Measurements from ENCODE around the gene SNIP1.
"Not testable (repeated sequence)": the region's sequence is repeated elsewhere in the genome, so short reads cannot be mapped to it uniquely, and the experiment has no call there.

The SNIP1 gene

DNA sequence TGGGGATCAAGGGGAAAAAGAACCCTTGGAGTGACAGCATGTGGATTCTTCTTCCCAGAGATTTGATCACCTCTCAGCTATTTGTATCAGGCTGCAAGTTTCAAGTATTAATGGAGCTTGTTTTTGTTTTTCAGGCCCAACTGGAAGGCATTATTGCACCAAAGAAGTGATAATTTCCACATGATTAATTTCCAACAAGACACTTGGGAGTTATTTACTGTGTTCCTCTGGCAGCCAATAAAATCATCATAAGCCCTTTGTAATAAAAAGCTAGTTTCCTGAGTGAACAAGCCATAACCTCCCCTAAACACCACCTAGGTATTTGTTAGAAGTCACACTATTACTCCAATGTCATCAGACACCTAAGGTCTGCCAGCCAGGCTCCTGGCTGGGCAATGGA, 10.8 kb upstream of the SNIP1 start:
- H3K9ac ChIP-seq (ENCODE audit: low read depth, low read length) = no peak overlapping the region
- H3K9me3 ChIP-seq (ENCODE audit: control insufficient read depth, insufficient read depth, low read length) = no peaks in the 10 kb centered on the region
- H3K4me1 ChIP-seq (ENCODE audit: insufficient read depth, low read length) = no peaks in the 10 kb centered on the region
- H3K36me3 ChIP-seq (ENCODE audit: insufficient read depth, low read length) = peaks cover 46% of the 10 kb centered on the region

DNA sequence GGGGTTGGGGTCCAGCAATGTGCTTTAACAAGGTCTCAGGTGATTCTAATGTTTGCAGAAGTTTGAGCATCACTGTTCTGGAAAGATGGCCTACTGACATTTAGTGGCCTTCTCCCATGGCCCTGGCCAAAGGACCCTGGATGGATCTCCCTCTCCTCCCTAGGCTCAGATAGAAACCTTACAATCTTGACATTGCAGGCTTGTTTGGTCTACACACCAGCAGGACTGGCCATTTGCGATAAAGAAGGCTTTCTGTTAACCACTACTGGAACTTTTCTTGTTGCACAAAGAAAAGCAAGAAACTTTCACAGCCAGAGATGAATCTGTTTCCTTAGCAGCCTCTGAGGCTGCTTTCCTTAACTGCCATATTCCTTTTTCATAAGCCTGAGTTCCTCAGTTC, 8.9 kb upstream of the SNIP1 start:
- Histone ChIP-seq H3K9ac (ENCODE audit: low read depth, low read length) (no peak overlapping the region), H3K9me3 (ENCODE audit: control insufficient read depth, insufficient read depth, low read length) (no peaks in the 10 kb centered on the region)

DNA sequence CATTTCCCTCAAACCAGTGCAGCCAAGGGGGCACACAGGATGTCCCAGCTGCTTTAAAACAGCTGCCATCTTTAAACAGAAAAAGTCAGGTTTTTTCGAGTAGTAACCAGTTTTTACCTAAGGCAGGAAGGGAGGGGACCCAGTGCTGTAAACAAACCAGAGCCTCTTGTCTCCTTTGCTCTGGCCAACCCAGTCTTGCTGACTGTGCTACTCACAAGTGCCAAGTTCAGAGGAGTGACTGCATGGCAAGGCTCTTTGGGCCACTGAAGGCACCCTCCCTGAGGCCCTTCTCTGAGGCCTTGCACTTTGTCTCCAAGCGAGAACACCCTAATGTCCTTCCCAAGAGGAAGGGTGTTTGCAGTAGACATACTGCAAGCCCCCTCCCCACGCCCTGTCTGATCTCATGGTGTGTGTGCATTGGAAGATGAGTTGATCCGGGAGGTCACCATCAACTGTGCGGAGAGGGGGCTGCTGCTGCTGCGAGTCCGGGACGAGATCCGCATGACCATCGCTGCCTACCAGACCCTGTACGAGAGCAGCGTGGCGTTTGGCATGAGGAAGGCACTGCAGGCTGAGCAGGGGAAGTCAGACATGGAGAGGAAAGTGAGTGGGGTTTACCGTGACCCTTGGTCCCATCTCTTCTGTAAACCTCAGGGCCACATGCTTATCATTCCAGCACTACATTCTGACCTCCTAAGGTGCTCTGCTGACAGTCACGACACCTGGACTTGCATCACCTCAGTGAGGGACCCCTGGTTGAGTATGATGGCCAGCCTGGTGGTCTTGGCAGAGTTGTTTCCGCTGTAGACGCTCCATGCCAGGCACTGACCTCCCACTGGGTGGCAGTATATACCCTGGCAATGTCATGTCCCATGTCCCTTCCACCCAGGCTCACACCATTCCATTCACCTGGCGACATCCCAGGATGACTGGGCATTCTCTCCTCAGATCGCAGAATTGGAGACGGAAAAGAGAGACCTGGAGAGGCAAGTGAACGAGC, 7.3 kb upstream of the SNIP1 start:
- peaks cover 15% of the 10 kb centered on the region; the same call in 1 of the 2 replicates for H3K36me3 ChIP-seq (ENCODE audit: insufficient read depth, low read length)
- peaks cover 6% of the 10 kb centered on the region; the same call in 1 of the 2 replicates for H3K4me1 ChIP-seq (ENCODE audit: insufficient read depth, low read length)
- H3K9ac ChIP-seq (ENCODE audit: low read depth, low read length) = no peak overlapping the region
- no peaks in the 10 kb centered on the region for H3K9me3 ChIP-seq (ENCODE audit: control insufficient read depth, insufficient read depth, low read length)

More for the DNA sequence above, 8.9 kb upstream of the SNIP1 start:
- H3K4me1 ChIP-seq (ENCODE audit: insufficient read depth, low read length) = no peaks in the 10 kb centered on the region
- peaks cover 29% of the 10 kb centered on the region for H3K36me3 ChIP-seq (ENCODE audit: insufficient read depth, low read length)

DNA sequence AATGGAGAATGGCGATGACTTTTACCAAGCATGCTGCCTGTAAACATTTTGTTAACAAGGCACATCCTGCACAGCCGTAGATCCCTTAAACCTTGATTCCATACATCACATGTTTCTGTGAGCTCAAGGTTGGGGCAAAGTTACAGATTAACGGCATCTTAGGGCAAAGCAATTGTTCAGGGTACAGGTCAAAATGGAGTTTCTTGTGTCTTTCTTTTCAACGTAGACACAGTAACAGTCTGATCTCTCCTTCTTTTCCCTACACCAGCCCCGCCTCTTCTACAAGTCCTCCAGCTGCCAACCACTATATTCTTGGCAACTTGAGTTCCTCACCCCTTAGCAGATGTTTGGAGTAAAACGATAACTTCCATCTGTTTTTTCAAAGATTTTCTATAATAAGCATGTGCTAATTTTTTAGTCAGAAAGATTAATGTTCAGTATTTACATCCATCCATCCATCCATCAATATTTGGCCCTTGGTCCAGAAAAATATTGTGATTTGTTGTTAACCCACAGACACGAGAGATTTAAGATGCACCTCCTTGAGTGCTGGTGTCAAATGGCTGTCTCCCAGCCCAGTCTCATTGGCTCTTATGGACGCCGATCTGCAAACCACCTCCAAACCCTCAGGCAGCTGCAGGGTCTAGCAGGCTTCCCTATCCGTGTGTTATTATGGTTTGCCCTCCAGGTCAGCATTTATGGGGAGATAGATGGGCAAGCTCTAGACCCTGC, 6.5 kb upstream of the SNIP1 start:
- no peaks in the 10 kb centered on the region for H3K9me3 ChIP-seq (ENCODE audit: control insufficient read depth, insufficient read depth, low read length)
- peaks cover 7% of the 10 kb centered on the region; the same call in 1 of the 2 replicates for H3K36me3 ChIP-seq (ENCODE audit: insufficient read depth, low read length)
- H3K4me1 ChIP-seq (ENCODE audit: insufficient read depth, low read length) = peaks cover 8% of the 10 kb centered on the region; the same call in 1 of the 2 replicates
- H3K9ac ChIP-seq (ENCODE audit: low read depth, low read length) = no peak overlapping the region

DNA sequence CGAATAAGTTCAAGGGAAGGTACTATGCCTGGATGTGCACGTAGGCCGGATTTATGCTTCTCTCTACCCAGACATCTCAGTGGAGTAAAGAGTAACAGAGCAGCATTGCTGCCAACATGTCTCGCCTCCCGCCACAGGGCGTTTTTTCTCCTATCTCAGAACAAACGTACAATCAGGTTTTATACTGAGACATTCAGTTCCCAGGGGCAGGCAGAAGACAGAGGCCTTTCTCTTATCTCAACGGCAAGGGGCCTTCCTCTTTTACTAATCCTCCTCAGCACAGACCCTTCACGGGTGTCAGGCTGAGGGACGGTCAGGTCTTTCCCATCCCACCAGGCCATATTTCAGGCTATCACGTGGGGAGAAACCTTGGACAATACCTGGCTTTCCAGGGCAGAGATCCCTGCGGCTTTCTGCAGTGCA, 5.9 kb upstream of the SNIP1 start:
- H3K4me1 ChIP-seq (ENCODE audit: insufficient read depth, low read length); H3K9ac ChIP-seq (ENCODE audit: low read depth, low read length); H3K36me3 ChIP-seq (ENCODE audit: insufficient read depth, low read length); H3K9me3 ChIP-seq (ENCODE audit: control insufficient read depth, insufficient read depth, low read length): not testable (repeated sequence)

DNA sequence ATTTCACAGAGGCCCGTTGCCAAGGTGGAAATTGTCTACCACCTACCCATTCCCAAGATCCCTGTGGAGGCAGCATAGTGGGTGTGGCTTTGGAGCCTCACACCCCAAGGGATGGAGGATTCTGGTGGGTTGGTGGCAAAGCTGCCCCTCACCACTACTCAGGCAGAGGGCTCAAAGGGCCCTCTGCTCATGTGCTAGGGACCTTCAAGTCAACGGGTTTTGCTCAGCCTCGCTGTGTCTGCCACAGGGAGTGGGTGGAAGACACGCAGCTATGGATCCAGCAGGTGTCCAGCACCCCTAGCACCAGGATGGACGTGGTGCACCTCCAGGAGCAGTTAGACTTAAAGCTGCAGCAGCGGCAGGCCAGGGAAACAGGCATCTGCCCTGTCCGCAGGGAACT, 5.0 kb upstream of the SNIP1 start:
- no peak overlapping the region for H3K9ac ChIP-seq (ENCODE audit: low read depth, low read length)
- H3K4me1 ChIP-seq (ENCODE audit: insufficient read depth, low read length) = peaks cover 8% of the 10 kb centered on the region; the same call in 1 of the 2 replicates
- peaks cover 3% of the 10 kb centered on the region; the same call in 1 of the 2 replicates for H3K9me3 ChIP-seq (ENCODE audit: control insufficient read depth, insufficient read depth, low read length)
- H3K36me3 ChIP-seq (ENCODE audit: insufficient read depth, low read length) = no peaks in the 10 kb centered on the region

DNA sequence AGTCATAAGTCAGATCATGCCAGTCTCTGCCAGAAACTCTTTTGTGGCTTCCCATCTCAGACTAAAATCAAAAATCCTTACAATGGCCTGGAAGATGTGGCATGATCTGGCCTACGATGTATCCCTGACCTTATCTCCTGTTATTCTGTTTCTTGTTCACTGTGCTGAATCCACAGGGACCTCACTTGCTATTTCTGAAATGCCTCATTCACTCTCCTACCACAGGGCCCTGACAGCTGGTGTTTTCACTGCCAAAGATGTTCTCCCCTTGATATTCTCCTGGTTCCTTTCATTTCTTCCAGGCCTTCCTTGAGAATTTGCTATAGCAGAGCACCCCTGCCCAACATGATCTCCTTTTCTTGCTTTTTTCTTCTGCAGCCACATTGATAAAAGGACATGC, 4.3 kb upstream of the SNIP1 start:
- peaks cover 8% of the 10 kb centered on the region; the same call in 1 of the 2 replicates for H3K4me1 ChIP-seq (ENCODE audit: insufficient read depth, low read length)
- no peak overlapping the region for H3K9ac ChIP-seq (ENCODE audit: low read depth, low read length)
- H3K9me3 ChIP-seq (ENCODE audit: control insufficient read depth, insufficient read depth, low read length) = peaks cover 3% of the 10 kb centered on the region; the same call in 1 of the 2 replicates
- H3K36me3 ChIP-seq (ENCODE audit: insufficient read depth, low read length) = no peaks in the 10 kb centered on the region

DNA sequence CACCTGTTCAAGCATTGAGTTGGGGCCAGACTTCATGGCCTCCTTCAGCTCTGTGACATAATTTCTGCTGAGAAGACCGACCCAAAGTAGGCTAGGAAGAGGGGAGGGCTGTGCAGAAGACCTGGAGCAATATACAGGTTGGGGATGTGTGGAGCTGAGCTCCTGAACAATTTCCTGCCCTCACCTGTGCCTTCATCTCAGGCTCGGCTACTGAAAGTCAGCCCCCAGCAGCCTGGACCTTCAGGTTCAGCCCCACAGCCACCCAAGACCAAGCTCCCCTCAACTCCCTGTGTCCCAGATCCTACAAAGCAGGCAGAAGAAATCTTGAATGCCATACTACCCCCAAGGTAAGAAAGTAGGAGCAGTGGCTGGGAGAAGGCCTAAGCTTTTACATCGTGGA, 3.3 kb upstream of the SNIP1 start:
- Histone ChIP-seq H3K9me3 (ENCODE audit: control insufficient read depth, insufficient read depth, low read length) (peaks cover 3% of the 10 kb centered on the region; the same call in 1 of the 2 replicates), H3K36me3 (ENCODE audit: insufficient read depth, low read length) (no peaks in the 10 kb centered on the region), H3K9ac (ENCODE audit: low read depth, low read length) (peak overlapping the region; percentile 38; the same call in 1 of the 2 replicates), H3K4me1 (ENCODE audit: insufficient read depth, low read length) (peaks cover 14% of the 10 kb centered on the region)

DNA sequence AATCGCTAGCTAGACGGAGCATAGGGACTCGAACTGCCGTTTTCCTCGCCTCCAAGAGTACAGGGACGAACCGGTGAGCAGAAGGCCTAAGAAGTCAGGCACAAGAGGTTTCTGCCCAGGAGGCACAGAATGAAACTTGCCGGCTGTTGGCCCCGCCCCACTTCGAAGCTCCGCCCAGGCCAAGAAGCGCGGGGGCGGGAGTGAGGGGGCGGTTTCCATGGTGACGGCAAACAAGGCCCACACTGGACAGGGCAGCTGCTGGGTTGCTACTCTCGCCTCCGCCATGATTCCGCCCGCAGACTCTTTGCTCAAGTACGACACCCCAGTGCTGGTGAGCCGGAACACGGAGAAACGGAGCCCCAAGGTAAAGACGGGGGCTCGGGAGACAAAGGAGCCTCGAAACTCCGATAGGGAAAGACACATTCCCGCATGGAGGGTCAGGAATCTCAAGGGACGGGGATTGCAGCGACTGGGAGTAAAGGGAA, 2.7 kb upstream of the SNIP1 start, which contains the start of gene DNALI1:
DNALI1 (plus strand) TSS at position 229 of the 485 bp plus-strand sequence; CDS start at position 284, 55 bp downstream.
- Histone ChIP-seq H3K9ac (ENCODE audit: low read depth, low read length) (peak within 1 kb of the TSS; percentile 40; the same call in 1 of the 2 replicates), H3K4me1 (ENCODE audit: insufficient read depth, low read length) (peaks cover 14% of the 10 kb centered on the region)

DNA sequence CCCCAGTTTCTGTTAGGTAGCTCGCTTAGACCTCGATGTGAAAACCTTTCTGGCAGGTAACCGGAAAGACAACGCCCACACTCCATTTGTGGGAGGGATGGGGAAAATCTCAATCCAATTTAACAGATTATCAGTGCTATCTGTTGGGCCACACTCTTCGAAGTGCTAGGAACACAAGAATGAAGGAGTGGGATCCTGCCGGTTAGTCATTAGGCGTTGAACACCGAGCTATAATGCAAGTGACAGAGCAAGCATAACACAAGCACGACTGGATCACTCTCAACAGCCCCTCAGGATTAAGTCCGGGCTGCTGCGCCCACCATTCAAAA, 531 bp downstream of the SNIP1 start:
- Histone ChIP-seq H3K4me1 (ENCODE audit: insufficient read depth, low read length) (peaks cover 14% of the 10 kb centered on the region), H3K9ac (ENCODE audit: low read depth, low read length) (peak overlapping the region; percentile 95), H3K9me3 (ENCODE audit: control insufficient read depth, insufficient read depth, low read length) (peaks cover 3% of the 10 kb centered on the region; the same call in 1 of the 2 replicates), H3K36me3 (ENCODE audit: insufficient read depth, low read length) (peaks cover 2% of the 10 kb centered on the region; the same call in 1 of the 2 replicates)

More for the DNA sequence above, 2.7 kb upstream of the SNIP1 start, which contains the start of gene DNALI1:
- no peaks in the 10 kb centered on the region for H3K36me3 ChIP-seq (ENCODE audit: insufficient read depth, low read length)
- peaks cover 3% of the 10 kb centered on the region; the same call in 1 of the 2 replicates for H3K9me3 ChIP-seq (ENCODE audit: control insufficient read depth, insufficient read depth, low read length)

DNA sequence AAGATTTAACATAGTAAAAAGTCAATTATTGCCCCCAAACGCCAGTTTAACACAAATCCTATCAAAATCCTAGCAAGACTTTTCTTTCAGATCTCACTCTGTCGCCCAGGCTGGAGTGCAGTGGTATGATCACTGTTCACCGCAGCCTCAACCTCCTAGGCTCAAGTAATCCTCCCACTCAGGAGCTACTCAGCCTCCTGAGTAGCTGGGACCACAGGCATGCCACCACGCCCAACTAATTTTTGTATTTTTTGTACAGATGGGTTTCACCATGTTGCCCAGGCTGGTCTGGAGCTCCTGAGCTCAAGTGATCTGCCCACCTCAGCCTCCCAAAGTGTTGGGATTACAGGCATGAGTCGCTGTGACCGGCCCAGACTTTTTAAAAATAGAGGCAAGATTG, 4.8 kb downstream of the SNIP1 start:
- H3K36me3 ChIP-seq (ENCODE audit: insufficient read depth, low read length) = peaks cover 7% of the 10 kb centered on the region; the same call in 1 of the 2 replicates
- peaks cover 6% of the 10 kb centered on the region for H3K4me1 ChIP-seq (ENCODE audit: insufficient read depth, low read length)
- H3K9ac ChIP-seq (ENCODE audit: low read depth, low read length) = no peak overlapping the region
- H3K9me3 ChIP-seq (ENCODE audit: control insufficient read depth, insufficient read depth, low read length) = no peaks in the 10 kb centered on the region

DNA sequence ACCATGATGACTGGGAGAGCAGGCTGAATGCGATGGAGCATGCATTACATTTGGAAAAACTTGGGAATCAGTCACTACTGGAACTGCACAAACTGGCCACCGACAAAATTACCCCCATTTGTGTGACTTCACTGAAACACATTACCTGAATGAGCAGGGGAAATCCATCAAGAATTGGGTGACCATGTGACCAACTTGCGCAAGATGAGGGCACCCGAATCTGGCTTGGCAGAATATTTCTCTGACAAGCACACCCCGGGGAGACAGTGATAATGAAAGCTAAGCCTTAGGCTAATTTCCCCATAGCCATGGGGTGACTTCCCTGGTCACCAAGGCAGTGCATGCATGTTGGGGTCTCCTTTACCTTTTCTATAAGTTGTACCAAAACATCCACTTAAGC, 9.1 kb downstream of the SNIP1 start:
- H3K9me3 ChIP-seq (ENCODE audit: control insufficient read depth, insufficient read depth, low read length) = no peaks in the 10 kb centered on the region

DNA sequence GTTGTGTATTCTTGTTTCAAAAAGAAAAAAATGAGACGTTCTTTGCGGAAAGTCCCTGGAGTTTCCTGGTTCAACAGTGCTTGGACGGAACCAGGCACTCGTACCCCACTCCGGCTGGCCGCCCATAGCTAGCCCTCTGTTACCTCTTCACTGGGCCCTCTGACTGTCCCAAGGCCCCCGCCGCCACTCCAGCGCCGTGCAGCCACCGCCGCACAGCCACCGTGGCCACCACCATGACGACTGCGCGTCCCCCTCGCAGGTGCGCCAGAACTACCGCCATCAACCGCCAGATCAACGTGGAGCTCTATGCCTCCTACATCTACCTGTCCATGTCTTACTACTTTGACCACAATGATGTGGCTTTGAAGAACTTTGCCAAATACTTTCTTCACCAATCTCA, 9.6 kb downstream of the SNIP1 start:
- H3K9ac ChIP-seq (ENCODE audit: low read depth, low read length) = no peak overlapping the region
- no peaks in the 10 kb centered on the region for H3K4me1 ChIP-seq (ENCODE audit: insufficient read depth, low read length)
- no peaks in the 10 kb centered on the region for H3K9me3 ChIP-seq (ENCODE audit: control insufficient read depth, insufficient read depth, low read length)
- H3K36me3 ChIP-seq (ENCODE audit: insufficient read depth, low read length) = peaks cover 18% of the 10 kb centered on the region

More for the DNA sequence above, 9.1 kb downstream of the SNIP1 start:
- no peak overlapping the region for H3K9ac ChIP-seq (ENCODE audit: low read depth, low read length)
- no peaks in the 10 kb centered on the region for H3K4me1 ChIP-seq (ENCODE audit: insufficient read depth, low read length)
- peaks cover 13% of the 10 kb centered on the region for H3K36me3 ChIP-seq (ENCODE audit: insufficient read depth, low read length)
